ENCODE results near the gene NEK10.

DNA sequence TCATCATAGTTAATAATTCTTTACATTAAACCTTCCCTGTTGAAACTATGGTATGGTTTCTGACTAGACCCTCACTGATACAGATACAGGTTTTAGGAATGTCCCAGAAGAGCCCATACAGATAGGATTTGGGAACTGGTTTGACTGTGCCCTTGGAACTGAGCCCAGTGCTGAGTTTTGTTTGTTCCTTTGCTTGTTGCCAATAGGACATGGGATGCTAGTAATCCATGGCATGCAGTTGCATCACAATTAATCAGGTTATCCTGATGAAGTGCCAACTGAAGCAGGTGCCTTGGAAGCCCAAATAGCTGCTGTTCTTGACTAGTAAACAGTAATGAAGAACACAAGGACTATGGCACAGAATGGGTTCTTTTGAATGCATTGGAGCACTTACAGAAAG is 230.6 kb downstream of the NEK10 start:
- TF ChIP-seq, protein P1, sequence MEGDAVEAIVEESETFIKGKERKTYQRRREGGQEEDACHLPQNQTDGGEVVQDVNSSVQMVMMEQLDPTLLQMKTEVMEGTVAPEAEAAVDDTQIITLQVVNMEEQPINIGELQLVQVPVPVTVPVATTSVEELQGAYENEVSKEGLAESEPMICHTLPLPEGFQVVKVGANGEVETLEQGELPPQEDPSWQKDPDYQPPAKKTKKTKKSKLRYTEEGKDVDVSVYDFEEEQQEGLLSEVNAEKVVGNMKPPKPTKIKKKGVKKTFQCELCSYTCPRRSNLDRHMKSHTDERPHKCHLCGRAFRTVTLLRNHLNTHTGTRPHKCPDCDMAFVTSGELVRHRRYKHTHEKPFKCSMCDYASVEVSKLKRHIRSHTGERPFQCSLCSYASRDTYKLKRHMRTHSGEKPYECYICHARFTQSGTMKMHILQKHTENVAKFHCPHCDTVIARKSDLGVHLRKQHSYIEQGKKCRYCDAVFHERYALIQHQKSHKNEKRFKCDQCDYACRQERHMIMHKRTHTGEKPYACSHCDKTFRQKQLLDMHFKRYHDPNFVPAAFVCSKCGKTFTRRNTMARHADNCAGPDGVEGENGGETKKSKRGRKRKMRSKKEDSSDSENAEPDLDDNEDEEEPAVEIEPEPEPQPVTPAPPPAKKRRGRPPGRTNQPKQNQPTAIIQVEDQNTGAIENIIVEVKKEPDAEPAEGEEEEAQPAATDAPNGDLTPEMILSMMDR (conservative IDR thresholded peaks at IDR 0.05; ENCODE audit: low read depth, low read length) = no peak
- TF ChIP-seq EZH2 (IDR thresholded peaks at IDR 0.05; ENCODE audit: borderline replicate concordance, low read depth, low read length, poor library complexity, severe bottlenecking) = no peak
